ENCODE measurements around the gene AKAP13. TPM values are rescaled to one million over a fixed set of nuclear protein-coding genes. Genes with fewer than 3 reads are reported as not detected.

Gene AKAP13
- total and polyA plus RNA-seq, 2 of the 8 experiments (the other 6 are each of a cell fraction or from before 2014, with no cell fraction given): 14.0 to 46.2 TPM

- TF ChIP-seq, protein P1, sequence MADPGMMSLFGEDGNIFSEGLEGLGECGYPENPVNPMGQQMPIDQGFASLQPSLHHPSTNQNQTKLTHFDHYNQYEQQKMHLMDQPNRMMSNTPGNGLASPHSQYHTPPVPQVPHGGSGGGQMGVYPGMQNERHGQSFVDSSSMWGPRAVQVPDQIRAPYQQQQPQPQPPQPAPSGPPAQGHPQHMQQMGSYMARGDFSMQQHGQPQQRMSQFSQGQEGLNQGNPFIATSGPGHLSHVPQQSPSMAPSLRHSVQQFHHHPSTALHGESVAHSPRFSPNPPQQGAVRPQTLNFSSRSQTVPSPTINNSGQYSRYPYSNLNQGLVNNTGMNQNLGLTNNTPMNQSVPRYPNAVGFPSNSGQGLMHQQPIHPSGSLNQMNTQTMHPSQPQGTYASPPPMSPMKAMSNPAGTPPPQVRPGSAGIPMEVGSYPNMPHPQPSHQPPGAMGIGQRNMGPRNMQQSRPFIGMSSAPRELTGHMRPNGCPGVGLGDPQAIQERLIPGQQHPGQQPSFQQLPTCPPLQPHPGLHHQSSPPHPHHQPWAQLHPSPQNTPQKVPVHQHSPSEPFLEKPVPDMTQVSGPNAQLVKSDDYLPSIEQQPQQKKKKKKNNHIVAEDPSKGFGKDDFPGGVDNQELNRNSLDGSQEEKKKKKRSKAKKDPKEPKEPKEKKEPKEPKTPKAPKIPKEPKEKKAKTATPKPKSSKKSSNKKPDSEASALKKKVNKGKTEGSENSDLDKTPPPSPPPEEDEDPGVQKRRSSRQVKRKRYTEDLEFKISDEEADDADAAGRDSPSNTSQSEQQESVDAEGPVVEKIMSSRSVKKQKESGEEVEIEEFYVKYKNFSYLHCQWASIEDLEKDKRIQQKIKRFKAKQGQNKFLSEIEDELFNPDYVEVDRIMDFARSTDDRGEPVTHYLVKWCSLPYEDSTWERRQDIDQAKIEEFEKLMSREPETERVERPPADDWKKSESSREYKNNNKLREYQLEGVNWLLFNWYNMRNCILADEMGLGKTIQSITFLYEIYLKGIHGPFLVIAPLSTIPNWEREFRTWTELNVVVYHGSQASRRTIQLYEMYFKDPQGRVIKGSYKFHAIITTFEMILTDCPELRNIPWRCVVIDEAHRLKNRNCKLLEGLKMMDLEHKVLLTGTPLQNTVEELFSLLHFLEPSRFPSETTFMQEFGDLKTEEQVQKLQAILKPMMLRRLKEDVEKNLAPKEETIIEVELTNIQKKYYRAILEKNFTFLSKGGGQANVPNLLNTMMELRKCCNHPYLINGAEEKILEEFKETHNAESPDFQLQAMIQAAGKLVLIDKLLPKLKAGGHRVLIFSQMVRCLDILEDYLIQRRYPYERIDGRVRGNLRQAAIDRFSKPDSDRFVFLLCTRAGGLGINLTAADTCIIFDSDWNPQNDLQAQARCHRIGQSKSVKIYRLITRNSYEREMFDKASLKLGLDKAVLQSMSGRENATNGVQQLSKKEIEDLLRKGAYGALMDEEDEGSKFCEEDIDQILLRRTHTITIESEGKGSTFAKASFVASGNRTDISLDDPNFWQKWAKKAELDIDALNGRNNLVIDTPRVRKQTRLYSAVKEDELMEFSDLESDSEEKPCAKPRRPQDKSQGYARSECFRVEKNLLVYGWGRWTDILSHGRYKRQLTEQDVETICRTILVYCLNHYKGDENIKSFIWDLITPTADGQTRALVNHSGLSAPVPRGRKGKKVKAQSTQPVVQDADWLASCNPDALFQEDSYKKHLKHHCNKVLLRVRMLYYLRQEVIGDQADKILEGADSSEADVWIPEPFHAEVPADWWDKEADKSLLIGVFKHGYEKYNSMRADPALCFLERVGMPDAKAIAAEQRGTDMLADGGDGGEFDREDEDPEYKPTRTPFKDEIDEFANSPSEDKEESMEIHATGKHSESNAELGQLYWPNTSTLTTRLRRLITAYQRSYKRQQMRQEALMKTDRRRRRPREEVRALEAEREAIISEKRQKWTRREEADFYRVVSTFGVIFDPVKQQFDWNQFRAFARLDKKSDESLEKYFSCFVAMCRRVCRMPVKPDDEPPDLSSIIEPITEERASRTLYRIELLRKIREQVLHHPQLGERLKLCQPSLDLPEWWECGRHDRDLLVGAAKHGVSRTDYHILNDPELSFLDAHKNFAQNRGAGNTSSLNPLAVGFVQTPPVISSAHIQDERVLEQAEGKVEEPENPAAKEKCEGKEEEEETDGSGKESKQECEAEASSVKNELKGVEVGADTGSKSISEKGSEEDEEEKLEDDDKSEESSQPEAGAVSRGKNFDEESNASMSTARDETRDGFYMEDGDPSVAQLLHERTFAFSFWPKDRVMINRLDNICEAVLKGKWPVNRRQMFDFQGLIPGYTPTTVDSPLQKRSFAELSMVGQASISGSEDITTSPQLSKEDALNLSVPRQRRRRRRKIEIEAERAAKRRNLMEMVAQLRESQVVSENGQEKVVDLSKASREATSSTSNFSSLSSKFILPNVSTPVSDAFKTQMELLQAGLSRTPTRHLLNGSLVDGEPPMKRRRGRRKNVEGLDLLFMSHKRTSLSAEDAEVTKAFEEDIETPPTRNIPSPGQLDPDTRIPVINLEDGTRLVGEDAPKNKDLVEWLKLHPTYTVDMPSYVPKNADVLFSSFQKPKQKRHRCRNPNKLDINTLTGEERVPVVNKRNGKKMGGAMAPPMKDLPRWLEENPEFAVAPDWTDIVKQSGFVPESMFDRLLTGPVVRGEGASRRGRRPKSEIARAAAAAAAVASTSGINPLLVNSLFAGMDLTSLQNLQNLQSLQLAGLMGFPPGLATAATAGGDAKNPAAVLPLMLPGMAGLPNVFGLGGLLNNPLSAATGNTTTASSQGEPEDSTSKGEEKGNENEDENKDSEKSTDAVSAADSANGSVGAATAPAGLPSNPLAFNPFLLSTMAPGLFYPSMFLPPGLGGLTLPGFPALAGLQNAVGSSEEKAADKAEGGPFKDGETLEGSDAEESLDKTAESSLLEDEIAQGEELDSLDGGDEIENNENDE (IDR thresholded peaks at IDR 0.05; ENCODE audit: insufficient replicate concordance, low read length): no peak
- no peak for TF ChIP-seq CTBP2 (IDR thresholded peaks at IDR 0.05; ENCODE audit: borderline replicate concordance, insufficient read depth, insufficient read length, low read length)
Measured at GRCh38 chr15:85488997-85489396, 108.6 kb downstream of the AKAP13 start (continued).

Measured in H1 (cell line).